Astrocyte (in vitro differentiated cells and primary cell): Measurements from ENCODE around the gene TMEM40. TPM values are rescaled to one million over a fixed set of nuclear protein-coding genes. Genes with fewer than 3 reads are reported as not detected.

Source experiments
- DNase-seq: peaks from one replicate; pipeline ENCODE4 v3.0.0-alpha.2; 2010; ENCODE audit warnings: low read depth
- FAIRE-seq: peaks from 2 replicates; lab custom pipeline; 2011; peaks lifted over from hg19 to GRCh38; lab: Jason Lieb, UNC
- H2AFZ ChIP-seq: 2 replicates; pipeline ENCODE4 v1.6.0; 2012; ENCODE audit warnings: low read depth, low read length, inconsistent platforms
- H3K27ac ChIP-seq: 2 replicates; pipeline ENCODE4 v1.5.1; 2011; ENCODE audit warnings: low read depth, low read length, inconsistent platforms
- H3K27me3 ChIP-seq: 2 replicates; pipeline ENCODE4 v1.6.0; 2011; ENCODE audit warnings: low read length, inconsistent platforms; ENCODE audit not compliant: insufficient read depth
- H3K36me3 ChIP-seq: 2 replicates; pipeline ENCODE4 v1.5.1; 2011; ENCODE audit warnings: low read length, inconsistent platforms; ENCODE audit not compliant: insufficient read depth
- H3K4me1 ChIP-seq: 2 replicates; pipeline ENCODE4 v1.5.1; 2011; ENCODE audit warnings: low read length, inconsistent platforms; ENCODE audit not compliant: insufficient read depth
- H3K4me2 ChIP-seq: 2 replicates; pipeline ENCODE4 v1.6.0; 2012; ENCODE audit warnings: low read length, inconsistent platforms
- H3K4me3 ChIP-seq: 2 replicates; pipeline ENCODE4 v1.5.1; 2011; ENCODE audit warnings: low read depth, mild to moderate bottlenecking, low read length, inconsistent platforms; ENCODE audit not compliant: insufficient read depth
- H3K79me2 ChIP-seq: 2 replicates; pipeline ENCODE4 v1.6.0; 2012; ENCODE audit warnings: mild to moderate bottlenecking, low read length, inconsistent platforms; ENCODE audit not compliant: insufficient read depth
- H3K9ac ChIP-seq: 2 replicates; pipeline ENCODE4 v1.6.0; 2012; ENCODE audit warnings: mild to moderate bottlenecking, low read length, inconsistent platforms
- H3K9me3 ChIP-seq: 2 replicates; pipeline ENCODE4 v1.5.1; 2012; ENCODE audit warnings: low read depth, mild to moderate bottlenecking, low read length, inconsistent platforms; ENCODE audit not compliant: insufficient read depth
- H4K20me1 ChIP-seq: 2 replicates; pipeline ENCODE4 v1.6.0; 2012; ENCODE audit warnings: low read length, inconsistent platforms; ENCODE audit not compliant: insufficient read depth
- H3K27ac Mint-ChIP-seq: one replicate; pipeline ENCODE4 v1.8.0; 2021; ENCODE audit warnings: mild to moderate bottlenecking, mixed read lengths; ENCODE audit not compliant: unreplicated experiment
- H3K27me3 Mint-ChIP-seq: one replicate; pipeline ENCODE4 v1.8.0; 2021; ENCODE audit warnings: low read depth, mixed read lengths; ENCODE audit not compliant: unreplicated experiment
- H3K36me3 Mint-ChIP-seq: one replicate; pipeline ENCODE4 v1.8.0; 2021; ENCODE audit warnings: low read depth, mixed read lengths; ENCODE audit not compliant: unreplicated experiment
- H3K4me1 Mint-ChIP-seq: one replicate; pipeline ENCODE4 v1.8.0; 2021; ENCODE audit warnings: low read depth, mixed read lengths; ENCODE audit not compliant: unreplicated experiment
- H3K4me3 Mint-ChIP-seq: one replicate; pipeline ENCODE4 v1.8.0; 2021; ENCODE audit warnings: mild to moderate bottlenecking, moderate library complexity, mixed read lengths; ENCODE audit not compliant: unreplicated experiment
- H3K9me3 Mint-ChIP-seq: one replicate; pipeline ENCODE4 v1.8.0; 2021; ENCODE audit warnings: mild to moderate bottlenecking, mixed read lengths; ENCODE audit not compliant: unreplicated experiment
- EZH2 ChIP-seq: IDR thresholded peaks from 2 replicates; pipeline ENCODE4 v1.6.1; 2012; ENCODE audit warnings: mild to moderate bottlenecking, low read length, inconsistent platforms; ENCODE audit not compliant: insufficient read depth
- total RNA-seq: library from RNA; stranded (reverse); gene quantifications from 2 replicates; pipeline ENCODE4 v1.2.1, GENCODE V29; 2021
- TF ChIP-seq, protein P1 (sequence below): IDR thresholded peaks from 2 replicates; pipeline ENCODE4 v1.5.1; 2011; ENCODE audit warnings: low read depth, mild to moderate bottlenecking, inconsistent platforms, low read length, moderate library complexity; ENCODE audit not compliant: insufficient read depth

TMEM40 gene
- total RNA-seq, 1 donor from 2014 or later: 2.0 TPM

DNA sequence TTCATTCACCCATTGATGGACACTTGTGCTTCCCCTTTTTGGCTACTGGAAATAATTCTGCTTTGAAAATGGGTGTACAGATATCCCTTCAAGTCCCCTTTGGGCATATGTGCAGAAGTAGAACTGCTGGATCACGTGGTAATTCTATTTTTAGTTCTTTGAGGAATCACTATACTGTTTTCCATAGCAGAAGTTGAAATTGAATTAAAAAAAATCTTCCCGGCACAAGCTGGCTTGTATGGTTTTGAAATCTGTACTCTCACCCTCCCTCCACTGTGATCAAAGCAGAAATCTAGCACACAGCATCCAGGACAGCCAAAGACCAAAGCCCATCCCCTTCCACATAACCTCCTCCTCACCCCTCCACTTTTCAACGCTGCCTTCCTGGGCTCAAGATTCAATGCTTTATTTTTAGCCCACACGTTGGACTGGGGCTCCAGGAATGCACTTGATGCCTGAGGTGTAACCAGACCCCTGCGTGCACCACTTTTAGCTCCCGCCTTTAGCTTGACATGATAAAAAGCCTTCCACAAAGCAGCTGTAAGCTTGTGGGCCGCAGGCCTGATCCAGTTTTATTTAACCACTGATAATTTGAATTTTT is 29.9 kb downstream of the TMEM40 start:
- Mint-ChIP-seq H3K36me3 (no peaks in the 10 kb centered on the region), H3K27ac (no peak overlapping the region), H3K4me1 (no peaks in the 10 kb centered on the region), H3K4me3 (no peak overlapping the region), H3K27me3 (peaks cover 11% of the 10 kb centered on the region), H3K9me3 (peaks cover 4% of the 10 kb centered on the region)
- Histone ChIP-seq H3K79me2 (no peaks in the 10 kb centered on the region), H3K27me3 (peaks cover 5% of the 10 kb centered on the region), H4K20me1 (no peaks in the 10 kb centered on the region), H3K9ac (no peak overlapping the region), H3K27ac (no peak overlapping the region), H2AFZ (no peak overlapping the region), H3K4me1 (no peaks in the 10 kb centered on the region), H3K9me3 (no peaks in the 10 kb centered on the region), H3K4me2 (no peak overlapping the region), H3K4me3 (no peak overlapping the region), H3K36me3 (no peaks in the 10 kb centered on the region)
- FAIRE-seq (no peak), DNase-seq (peak; percentile 65)
- TF ChIP-seq EZH2: no peak
- TF ChIP-seq, protein P1, sequence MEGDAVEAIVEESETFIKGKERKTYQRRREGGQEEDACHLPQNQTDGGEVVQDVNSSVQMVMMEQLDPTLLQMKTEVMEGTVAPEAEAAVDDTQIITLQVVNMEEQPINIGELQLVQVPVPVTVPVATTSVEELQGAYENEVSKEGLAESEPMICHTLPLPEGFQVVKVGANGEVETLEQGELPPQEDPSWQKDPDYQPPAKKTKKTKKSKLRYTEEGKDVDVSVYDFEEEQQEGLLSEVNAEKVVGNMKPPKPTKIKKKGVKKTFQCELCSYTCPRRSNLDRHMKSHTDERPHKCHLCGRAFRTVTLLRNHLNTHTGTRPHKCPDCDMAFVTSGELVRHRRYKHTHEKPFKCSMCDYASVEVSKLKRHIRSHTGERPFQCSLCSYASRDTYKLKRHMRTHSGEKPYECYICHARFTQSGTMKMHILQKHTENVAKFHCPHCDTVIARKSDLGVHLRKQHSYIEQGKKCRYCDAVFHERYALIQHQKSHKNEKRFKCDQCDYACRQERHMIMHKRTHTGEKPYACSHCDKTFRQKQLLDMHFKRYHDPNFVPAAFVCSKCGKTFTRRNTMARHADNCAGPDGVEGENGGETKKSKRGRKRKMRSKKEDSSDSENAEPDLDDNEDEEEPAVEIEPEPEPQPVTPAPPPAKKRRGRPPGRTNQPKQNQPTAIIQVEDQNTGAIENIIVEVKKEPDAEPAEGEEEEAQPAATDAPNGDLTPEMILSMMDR: no peak

GRCh38 chr3:12727937-12728336 is 31.1 kb downstream of the TMEM40 start:
- Histone ChIP-seq H3K4me2 (no peak overlapping the region), H4K20me1 (no peaks in the 10 kb centered on the region), H2AFZ (no peak overlapping the region), H3K4me1 (no peaks in the 10 kb centered on the region), H3K9me3 (no peaks in the 10 kb centered on the region), H3K27me3 (no peaks in the 10 kb centered on the region), H3K36me3 (no peaks in the 10 kb centered on the region), H3K4me3 (no peak overlapping the region), H3K79me2 (no peaks in the 10 kb centered on the region), H3K9ac (no peak overlapping the region), H3K27ac (no peak overlapping the region)
- Mint-ChIP-seq H3K9me3 (peaks cover 4% of the 10 kb centered on the region), H3K27me3 (peaks cover 8% of the 10 kb centered on the region), H3K27ac (no peak overlapping the region), H3K36me3 (no peaks in the 10 kb centered on the region), H3K4me1 (no peaks in the 10 kb centered on the region), H3K4me3 (no peak overlapping the region)
- TF ChIP-seq, protein P1: no peak
- no peak for TF ChIP-seq EZH2
- FAIRE-seq (no peak), DNase-seq (no peak)

- H3K27me3 ChIP-seq: no peaks in the 10 kb centered on the region
- Mint-ChIP-seq H3K27ac (no peak overlapping the region), H3K4me3 (no peak overlapping the region), H3K36me3 (no peaks in the 10 kb centered on the region), H3K4me1 (no peaks in the 10 kb centered on the region), H3K27me3 (peaks cover 8% of the 10 kb centered on the region), H3K9me3 (peaks cover 4% of the 10 kb centered on the region)
- no peak overlapping the region for H2AFZ ChIP-seq
- H4K20me1 ChIP-seq: no peaks in the 10 kb centered on the region
- no peak overlapping the region for H3K4me3 ChIP-seq
- no peak for FAIRE-seq
- H3K4me2 ChIP-seq: no peak overlapping the region
- no peaks in the 10 kb centered on the region for H3K36me3 ChIP-seq
- H3K9ac ChIP-seq: no peak overlapping the region
- no peak for DNase-seq
- no peaks in the 10 kb centered on the region for H3K4me1 ChIP-seq
- H3K79me2 ChIP-seq: no peaks in the 10 kb centered on the region
- no peak overlapping the region for H3K27ac ChIP-seq
- TF ChIP-seq EZH2: no peak
- TF ChIP-seq, protein P1: no peak
- no peaks in the 10 kb centered on the region for H3K9me3 ChIP-seq
Observed at GRCh38 chr3:12727481-12727880, 31.6 kb downstream of the TMEM40 start.
